DND-41 (cell line): ENCODE data around the gene PRRC2B.

Source experiments
- ATAC-seq: fragments of 200-7000 bp; cut with Tn5 transposase; 3 replicates; pipeline ENCODE4 v1.9.1; 2021; ENCODE audit warnings: low read depth; ENCODE audit not compliant: insufficient read depth
- DNase-seq: peaks from one replicate; pipeline ENCODE4 v3.0.0-alpha.2; 2020
- H2AFZ ChIP-seq: 2 replicates; pipeline ENCODE4 v1.6.0; 2012; ENCODE audit warnings: low read depth, low read length
- H3K27ac ChIP-seq: 2 replicates; pipeline ENCODE4 v1.5.1; 2012; ENCODE audit warnings: low read length, inconsistent platforms
- H3K27me3 ChIP-seq: fragments of 200-600 bp; sonication (generic); 2 replicates; pipeline ENCODE4 v1.6.0; 2012; ENCODE audit warnings: low read length, mild to moderate bottlenecking, inconsistent platforms; ENCODE audit not compliant: insufficient read depth, poor library complexity
- H3K36me3 ChIP-seq: 2 replicates; pipeline ENCODE4 v1.5.1; 2012; ENCODE audit warnings: low read length, inconsistent platforms; ENCODE audit not compliant: insufficient read depth
- H3K4me1 ChIP-seq: 2 replicates; pipeline ENCODE4 v1.5.1; 2012; ENCODE audit warnings: mild to moderate bottlenecking, low read length; ENCODE audit not compliant: insufficient read depth
- H3K4me2 ChIP-seq: 2 replicates; pipeline ENCODE4 v1.6.0; 2012; ENCODE audit warnings: mild to moderate bottlenecking, moderate library complexity, low read length, inconsistent platforms; ENCODE audit not compliant: insufficient read depth
- H3K4me3 ChIP-seq, 2 experiments: fragments of 200-600 bp in 1 of 2; shearing (Covaris generic) in 1 of 2; 2 replicates each; pipeline ENCODE4 v1.5.1; 2012 to 2016; ENCODE audit warnings: inconsistent platforms in 2 of 2, low read length in 2 of 2, mild to moderate bottlenecking in 2 of 2, low read depth in 1 of 2, moderate library complexity in 1 of 2
- H3K79me2 ChIP-seq: 2 replicates; pipeline ENCODE4 v1.6.0; 2012; ENCODE audit warnings: low read length, inconsistent platforms; ENCODE audit not compliant: insufficient read depth
- H3K9ac ChIP-seq: 2 replicates; pipeline ENCODE4 v1.6.0; 2012; ENCODE audit warnings: low read depth, mild to moderate bottlenecking, inconsistent platforms, low read length, moderate library complexity
- H3K9me3 ChIP-seq: 2 replicates; pipeline ENCODE4 v1.5.1; 2012; ENCODE audit warnings: low read length, moderate library complexity, mild to moderate bottlenecking, inconsistent platforms; ENCODE audit not compliant: insufficient read depth, severe bottlenecking
- H4K20me1 ChIP-seq: 2 replicates; pipeline ENCODE4 v1.6.0; 2012; ENCODE audit warnings: low read length; ENCODE audit not compliant: insufficient read depth
- CTCF ChIP-seq: IDR thresholded peaks from 2 replicates; pipeline ENCODE4 v1.5.1; 2012; ENCODE audit warnings: borderline replicate concordance, low read length, moderate library complexity, mild to moderate bottlenecking; ENCODE audit not compliant: poor library complexity, severe bottlenecking; ENCODE audit errors: extremely low read depth
- EZH2 ChIP-seq: IDR thresholded peaks from 3 replicates; pipeline ENCODE4 v1.6.1; 2012; ENCODE audit warnings: borderline replicate concordance, low read depth, mild to moderate bottlenecking, moderate library complexity, low read length, inconsistent platforms; ENCODE audit not compliant: severe bottlenecking

Gene PRRC2B

DNA sequence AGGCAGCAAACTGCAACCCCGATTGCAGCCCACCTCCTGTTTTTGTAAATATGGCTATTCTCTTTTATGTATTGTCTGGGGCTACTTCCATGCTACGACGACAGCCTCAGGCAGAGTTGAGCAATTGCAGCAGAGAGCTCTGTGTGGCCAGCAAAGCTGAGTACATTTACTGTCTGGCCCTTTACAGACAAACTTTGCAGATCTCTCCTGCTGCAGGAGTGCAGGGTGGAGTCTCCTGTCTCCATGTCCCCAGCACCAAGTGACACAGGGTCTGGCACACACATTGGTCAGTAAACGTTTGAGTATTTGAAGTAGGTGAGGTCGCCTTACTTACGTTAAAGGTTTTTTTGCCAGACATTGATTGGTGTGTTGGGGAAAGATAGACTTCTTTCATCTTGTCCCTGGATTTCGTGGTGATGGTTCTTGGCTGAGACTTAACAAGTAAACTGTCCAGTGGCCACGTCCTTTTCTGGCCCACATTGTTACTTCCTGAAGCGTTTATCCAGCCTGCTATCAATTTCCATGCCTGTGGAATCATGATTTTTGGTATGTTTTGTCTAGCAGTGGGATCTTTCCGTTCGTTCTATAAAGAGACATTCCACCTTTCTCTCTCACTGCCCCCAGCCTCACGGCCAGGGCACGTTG is 27.2 kb downstream of the PRRC2B start:
- Histone ChIP-seq H4K20me1 (peaks cover 91% of the 10 kb centered on the region), H3K9me3 (no peaks in the 10 kb centered on the region), H3K79me2 (peaks cover 100% of the 10 kb centered on the region), H3K9ac (no peak overlapping the region), H3K36me3 (peaks cover 43% of the 10 kb centered on the region), H3K27ac (no peak overlapping the region), H2AFZ (no peak overlapping the region), H3K4me3 (no peak overlapping the region), H3K4me1 (no peaks in the 10 kb centered on the region), H3K27me3 (no peaks in the 10 kb centered on the region), H3K4me2 (no peak overlapping the region)
- DNase-seq, result no peak
- no peak for ATAC-seq
- no peak for TF ChIP-seq CTCF
- TF ChIP-seq EZH2, result no peak

DNA sequence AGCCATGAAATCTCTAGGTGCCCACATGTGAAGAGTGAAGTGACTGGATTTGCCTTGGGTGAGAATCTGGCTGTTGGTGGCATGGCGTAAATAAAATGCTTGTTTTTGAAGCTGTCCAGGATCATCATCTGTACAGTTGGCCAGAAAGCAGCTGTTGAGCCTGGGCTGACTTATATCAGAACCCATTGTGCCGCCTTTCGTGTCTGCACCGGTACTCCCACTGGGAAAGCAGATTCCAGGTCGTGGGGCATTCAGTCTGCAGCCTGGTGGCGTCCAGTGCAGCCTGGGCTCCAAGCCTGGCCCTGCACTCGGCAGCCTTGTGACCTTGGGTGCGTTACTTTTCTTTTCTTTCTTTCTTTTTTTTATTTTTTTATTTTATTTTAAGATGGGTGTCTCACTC is 27.8 kb downstream of the PRRC2B start:
- Histone ChIP-seq H4K20me1 (peaks cover 94% of the 10 kb centered on the region), H3K4me2 (no peak overlapping the region)

GRCh38 chr9:131422241-131422792 is 28.4 kb downstream of the PRRC2B start:
- no peaks in the 10 kb centered on the region for H3K27me3 ChIP-seq
- ATAC-seq (no peak), DNase-seq (no peak)
- TF ChIP-seq EZH2, result no peak
- TF ChIP-seq CTCF, result no peak
- H3K36me3 ChIP-seq, result peaks cover 46% of the 10 kb centered on the region
- H3K27ac ChIP-seq, result no peak overlapping the region
- peaks cover 93% of the 10 kb centered on the region for H4K20me1 ChIP-seq
- H3K4me2 ChIP-seq, result no peak overlapping the region
- peaks cover 99% of the 10 kb centered on the region for H3K79me2 ChIP-seq
- no peak overlapping the region for H3K4me3 ChIP-seq
- H2AFZ ChIP-seq, result no peak overlapping the region
- H3K9me3 ChIP-seq, result no peaks in the 10 kb centered on the region
- H3K4me1 ChIP-seq, result no peaks in the 10 kb centered on the region
- H3K9ac ChIP-seq, result no peak overlapping the region

More for the DNA sequence above, 27.8 kb downstream of the PRRC2B start:
- TF ChIP-seq EZH2, result no peak
- no peak for TF ChIP-seq CTCF
- DNase-seq, result no peak
- no peaks in the 10 kb centered on the region for H3K9me3 ChIP-seq
- no peak overlapping the region for H3K4me3 ChIP-seq
- peaks cover 47% of the 10 kb centered on the region for H3K36me3 ChIP-seq
- H2AFZ ChIP-seq, result no peak overlapping the region
- H3K27ac ChIP-seq, result no peak overlapping the region
- ATAC-seq, result no peak
- no peak overlapping the region for H3K9ac ChIP-seq
- peaks cover 100% of the 10 kb centered on the region for H3K79me2 ChIP-seq
- H3K4me1 ChIP-seq, result no peaks in the 10 kb centered on the region
- no peaks in the 10 kb centered on the region for H3K27me3 ChIP-seq
